H1 (cell line): ENCODE results near the gene RPN2. TPM values are rescaled to one million over a fixed set of nuclear protein-coding genes. Genes with fewer than 3 reads are reported as not detected.

Source experiments
- CTCF ChIA-PET: fragments of 300-600 bp; sonication (Branson Sonifier 250); formaldehyde crosslinking; loops from one replicate; lab custom pipeline; 2021; ENCODE audit not compliant: partially characterized antibody; lab: Charles Lee
- POLR2A ChIA-PET: fragments of 300-600 bp; sonication (Branson Sonifier 250); formaldehyde crosslinking; loops from one replicate; lab custom pipeline; 2021; ENCODE audit warnings: inconsistent platforms; ENCODE audit not compliant: partially characterized antibody; lab: Charles Lee
- DNase-seq, 2 experiments: peaks; one replicate each; pipeline versions ENCODE4 v3.0.0 to v3.0.0-alpha.2; 2010 to 2022; ENCODE audit warnings: low spot score in 2 of 2, low read depth in 1 of 2, mixed read lengths in 1 of 2
- FAIRE-seq: peaks from 2 replicates; lab custom pipeline; 2011; peaks lifted over from hg19 to GRCh38; lab: Jason Lieb, UNC
- H2AFZ ChIP-seq: 2 replicates; pipeline ENCODE4 v1.8.1; 2012; ENCODE audit warnings: low read length, inconsistent platforms
- H2AK5ac ChIP-seq: 2 replicates; pipeline ENCODE4 v1.6.1; 2013; ENCODE audit warnings: low read depth, low read length
- H2BK120ac ChIP-seq: replicated peaks from 2 replicates; pipeline ENCODE3; 2013; ENCODE audit warnings: low read depth, low read length, inconsistent platforms
- H2BK12ac ChIP-seq: 2 replicates; pipeline ENCODE4 v1.6.1; 2013; ENCODE audit warnings: low read depth, low read length
- H2BK15ac ChIP-seq: 2 replicates; pipeline ENCODE4 v1.6.1; 2013; ENCODE audit warnings: low read length
- H2BK20ac ChIP-seq: 2 replicates; pipeline ENCODE4 v1.6.1; 2013; ENCODE audit warnings: low read length
- H2BK5ac ChIP-seq: 2 replicates; pipeline ENCODE4 v1.6.1; 2013; ENCODE audit warnings: low read depth, low read length
- H3K14ac ChIP-seq: 2 replicates; pipeline ENCODE4 v1.6.1; 2013; ENCODE audit warnings: inconsistent platforms; ENCODE audit not compliant: insufficient read length
- H3K18ac ChIP-seq: 2 replicates; pipeline ENCODE4 v1.6.1; 2013; ENCODE audit warnings: low read length; ENCODE audit errors: extremely low read depth
- H3K23ac ChIP-seq: 2 replicates; pipeline ENCODE4 v1.6.1; 2013; ENCODE audit warnings: inconsistent platforms; ENCODE audit not compliant: insufficient read length
- H3K23me2 ChIP-seq: 2 replicates; pipeline ENCODE4 v1.6.1; 2013; ENCODE audit warnings: low read depth, low read length
- H3K27ac ChIP-seq: 2 replicates; pipeline ENCODE4 v1.6.1; 2011; ENCODE audit warnings: low read depth, low read length, inconsistent platforms
- H3K27me3 ChIP-seq, 4 experiments: replicated peaks in 1 of 4; 1 replicate in 1 of 4; 2 replicates in 3 of 4; pipeline versions ENCODE4 v1.6.1 to v1.8.1; 2011 to 2013; ENCODE audit warnings: low read length in 3 of 4, mild to moderate bottlenecking in 3 of 4, inconsistent platforms in 2 of 4, mixed read lengths in 2 of 4, moderate library complexity in 1 of 4; ENCODE audit not compliant: control insufficient read depth in 3 of 4, insufficient read depth in 3 of 4; ENCODE audit errors: extremely low read depth in 1 of 4
- H3K36me3 ChIP-seq, 4 experiments: 2 replicates each; pipeline versions ENCODE4 v1.6.1 to v1.8.1; 2011 to 2013; ENCODE audit warnings: mild to moderate bottlenecking in 4 of 4, low read length in 3 of 4, moderate library complexity in 2 of 4, control low read depth in 1 of 4, inconsistent platforms in 1 of 4; ENCODE audit not compliant: insufficient read depth in 4 of 4, control insufficient read depth in 2 of 4
- H3K4ac ChIP-seq: replicated peaks from 2 replicates; pipeline ENCODE3; 2013; ENCODE audit warnings: low read length, low read depth, mixed read lengths, inconsistent platforms; ENCODE audit not compliant: insufficient read length
- H3K4me1 ChIP-seq, 4 experiments: replicated peaks in 1 of 4; 1 replicate in 1 of 4; 2 replicates in 3 of 4; pipeline versions ENCODE4 v1.6.1 to v1.8.1; 2011 to 2013; ENCODE audit warnings: low read length in 3 of 4, inconsistent platforms in 2 of 4, mixed read lengths in 1 of 4; ENCODE audit not compliant: insufficient read depth in 4 of 4, control insufficient read depth in 3 of 4
- H3K4me2 ChIP-seq, 2 experiments: 2 replicates each; pipeline versions ENCODE4 v1.6.1 to v1.8.1; 2011 to 2013; ENCODE audit warnings: low read depth in 2 of 2, low read length in 2 of 2, control low read depth in 1 of 2, inconsistent platforms in 1 of 2, mild to moderate bottlenecking in 1 of 2; ENCODE audit not compliant: insufficient read depth in 1 of 2
- H3K4me3 ChIP-seq, 4 experiments: fragments of 200-600, 300-600 bp in 1 of 4; sonication (generic), shearing (Covaris generic), sonication (Bioruptor Twin) in 1 of 4; 2 replicates each; pipeline versions ENCODE4 v1.5.1 to v1.8.1; 2011 to 2016; ENCODE audit warnings: low read length in 4 of 4, low read depth in 3 of 4, control low read depth in 2 of 4, inconsistent platforms in 2 of 4, mild to moderate bottlenecking in 2 of 4, mixed read lengths in 1 of 4, moderate library complexity in 1 of 4; ENCODE audit not compliant: insufficient read depth in 2 of 4; ENCODE audit errors: extremely low read depth in 1 of 4
- H3K56ac ChIP-seq: replicated peaks from 2 replicates; pipeline ENCODE3; 2013; ENCODE audit warnings: low read depth, mild to moderate bottlenecking, mixed read lengths, low read length, inconsistent platforms; ENCODE audit not compliant: insufficient read length
- H3K79me1 ChIP-seq: 2 replicates; pipeline ENCODE4 v1.6.1; 2013; ENCODE audit warnings: low read depth, low read length, control low read depth
- H3K79me2 ChIP-seq, 2 experiments: 2 replicates each; pipeline versions ENCODE4 v1.6.1 to v1.8.1; 2012 to 2013; ENCODE audit warnings: low read length in 2 of 2, mild to moderate bottlenecking in 2 of 2, inconsistent platforms in 1 of 2; ENCODE audit not compliant: insufficient read depth in 2 of 2, control insufficient read depth in 1 of 2
- H3K9ac ChIP-seq, 4 experiments: replicated peaks in 1 of 4; 1 replicate in 1 of 4; 2 replicates in 3 of 4; pipeline versions ENCODE4 v1.6.1 to v1.8.1; 2011 to 2013; ENCODE audit warnings: low read depth in 3 of 4, low read length in 3 of 4, control low read depth in 2 of 4, mild to moderate bottlenecking in 2 of 4, moderate library complexity in 2 of 4, inconsistent platforms in 1 of 4; ENCODE audit errors: extremely low read depth in 1 of 4
- H3K9me3 ChIP-seq, 2 experiments: 2 replicates each; pipeline versions ENCODE4 v1.6.1 to v1.8.1; 2012 to 2013; ENCODE audit warnings: mild to moderate bottlenecking in 2 of 2, moderate library complexity in 2 of 2, control low read depth in 1 of 2, inconsistent platforms in 1 of 2, low read depth in 1 of 2, low read length in 1 of 2, mixed read lengths in 1 of 2; ENCODE audit not compliant: insufficient read depth in 2 of 2
- H4K20me1 ChIP-seq, 2 experiments: replicated peaks in 1 of 2; 2 replicates each; pipeline versions ENCODE3 to v1.8.1; 2011 to 2013; ENCODE audit warnings: inconsistent platforms in 2 of 2, low read length in 2 of 2, mild to moderate bottlenecking in 1 of 2; ENCODE audit not compliant: insufficient read depth in 2 of 2, control insufficient read depth in 1 of 2
- H4K5ac ChIP-seq: 2 replicates; pipeline ENCODE4 v1.6.1; 2013; ENCODE audit warnings: low read length, low read depth, mixed read lengths, inconsistent platforms; ENCODE audit not compliant: insufficient read length
- H4K8ac ChIP-seq: 2 replicates; pipeline ENCODE4 v1.8.0; 2013; ENCODE audit warnings: mild to moderate bottlenecking, moderate library complexity, low read length, inconsistent platforms; ENCODE audit not compliant: insufficient read depth; ENCODE audit errors: extremely low read depth
- H4K91ac ChIP-seq: replicated peaks from 2 replicates; pipeline ENCODE3; 2013; ENCODE audit warnings: low read length, mixed read lengths, inconsistent platforms; ENCODE audit not compliant: insufficient read length
- BACH1 ChIP-seq: IDR thresholded peaks from 2 replicates; pipeline ENCODE4 v1.6.1; 2012; ENCODE audit warnings: low read length, improper control_type of control experiment
- BRCA1 ChIP-seq: IDR thresholded peaks from 2 replicates; pipeline ENCODE4 v1.6.1; 2012; ENCODE audit warnings: low read depth, low read length, improper control_type of control experiment
- CBX5 ChIP-seq: fragments of 300-800, 300-1000 bp; sonication (generic); IDR thresholded peaks from 2 replicates; pipeline ENCODE4 v1.7.1; 2016; ENCODE audit warnings: antibody characterized with exemption, low read length, low read depth
- FOSL1 ChIP-seq: IDR thresholded peaks from 2 replicates; pipeline ENCODE4 v1.6.1; 2011; ENCODE audit warnings: mild to moderate bottlenecking, low read depth, low read length, moderate library complexity; ENCODE audit not compliant: insufficient read depth
- GTF2F1 ChIP-seq: IDR thresholded peaks from 2 replicates; pipeline ENCODE4 v1.6.1; 2012; ENCODE audit warnings: low read depth, low read length, improper control_type of control experiment, borderline replicate concordance
- JUND ChIP-seq: IDR thresholded peaks from 2 replicates; pipeline ENCODE4 v1.6.1; 2011; ENCODE audit warnings: mild to moderate bottlenecking, improper control_type of control experiment, low read length
- NANOG ChIP-seq: IDR thresholded peaks from 2 replicates; pipeline ENCODE4 v1.6.1; 2011; ENCODE audit warnings: low read length, low read depth, mild to moderate bottlenecking, inconsistent platforms; ENCODE audit not compliant: insufficient read depth, poor library complexity, severe bottlenecking
- NRF1 ChIP-seq: IDR thresholded peaks from 2 replicates; pipeline ENCODE4 v1.6.1; 2011; ENCODE audit warnings: mild to moderate bottlenecking, low read depth, low read length, improper control_type of control experiment
- RXRA ChIP-seq: IDR thresholded peaks from 2 replicates; pipeline ENCODE4 v1.6.1; 2011; ENCODE audit warnings: low read depth, mild to moderate bottlenecking, low read length, moderate library complexity; ENCODE audit not compliant: insufficient read depth
- SP2 ChIP-seq: IDR thresholded peaks from 2 replicates; pipeline ENCODE4 v1.6.1; 2012; ENCODE audit warnings: mild to moderate bottlenecking, low read length, inconsistent platforms
- SP4 ChIP-seq: IDR thresholded peaks from 2 replicates; pipeline ENCODE4 v1.6.1; 2012; ENCODE audit warnings: low read length, inconsistent platforms
- TAF1 ChIP-seq: IDR thresholded peaks from 2 replicates; pipeline ENCODE4 v1.6.1; 2011; ENCODE audit warnings: mild to moderate bottlenecking, low read depth, low read length
- TCF12 ChIP-seq: IDR thresholded peaks from 2 replicates; pipeline ENCODE4 v1.6.1; 2011; ENCODE audit warnings: low read depth, mild to moderate bottlenecking, low read length
- TEAD4 ChIP-seq: IDR thresholded peaks from 2 replicates; pipeline ENCODE4 v1.6.1; 2012; ENCODE audit warnings: low read depth, low read length, inconsistent platforms, mixed read lengths
- ZNF274 ChIP-seq: IDR thresholded peaks from 2 replicates; pipeline ENCODE4 v1.7.0; 2012; ENCODE audit warnings: low read length, borderline replicate concordance; ENCODE audit errors: extremely low read depth
- WGBS, 2 experiments: shearing (Covaris generic) in 1 of 2; methylation state at CpG; one replicate each; pipeline versions ENCODE4 v1.1.6 to v1.1.7; 2013 to 2015; ENCODE audit warnings: low lambda C conversion rate in 2 of 2, mixed read lengths in 2 of 2, inconsistent platforms in 1 of 2, low coverage in 1 of 2, missing lambda C conversion rate in 1 of 2; ENCODE audit not compliant: insufficient replicate concordance in 2 of 2, insufficient coverage in 1 of 2, insufficient read length in 1 of 2; ENCODE audit errors: extremely low coverage in 1 of 2, missing lambda C conversion rate in 1 of 2; 5-methylcytosine and 5-hydroxymethylcytosine counted together
- polyA plus RNA-seq, 7 experiments: library from polyadenylated mRNA; depleted of rRNA in 3 of 7; stranded (reverse) in 5 of 7; unstranded in 2 of 7; fragments of >200 nt in 5 of 7; fragments of 200-250 nt in 2 of 7; gene quantifications; 1 replicate in 5 of 7; 2 replicates in 1 of 7; 4 replicates in 1 of 7; pipeline versions ENCODE4 v1.2.1 to v1.2.3, GENCODE V29; 2011 to 2013; ENCODE audit warnings: missing spikeins in 2 of 7, mixed read lengths in 2 of 7
- total RNA-seq: library from RNA; stranded (reverse); fragmentation: NEBNext Ultra II Directional; extraction: Animal tissue kit (Norgen Biotek cat#: 25700); gene quantifications from 2 replicates; pipeline ENCODE4 v1.2.1, GENCODE V29; 2021

Gene RPN2
- total and polyA plus RNA-seq, 2 of the 8 experiments (the other 6 are each of a cell fraction or from before 2014, with no cell fraction given), result 236 to 379 TPM

DNA sequence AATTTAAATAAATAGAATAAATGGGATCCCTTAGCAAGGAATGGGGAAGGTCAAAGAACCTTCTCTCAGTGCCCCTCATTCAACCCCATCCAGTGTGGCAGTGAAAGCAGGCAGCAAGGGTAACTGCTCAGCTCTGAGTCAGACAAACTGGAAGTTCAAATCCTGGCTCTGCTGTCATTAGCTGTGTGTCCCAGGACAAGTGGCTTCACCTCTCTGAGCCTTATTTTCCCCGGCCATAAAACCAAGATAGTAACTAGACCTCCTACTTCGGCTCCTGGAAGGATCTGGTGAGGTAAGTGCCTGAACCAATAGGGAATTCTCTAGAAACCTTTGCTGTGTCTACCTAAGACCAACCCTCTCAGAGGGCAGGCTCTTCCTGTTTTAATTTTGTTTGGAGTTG, 78.4 kb downstream of the RPN2 start:
- Histone ChIP-seq H3K79me2 (no peaks in the 10 kb centered on the region), H3K23ac (no peak overlapping the region), H3K9me3 (peaks cover 0 to 5% of the 10 kb centered on the region in 2 experiments; a peak in 2 of 4 replicates), H3K23me2 (no peaks in the 10 kb centered on the region), H3K27me3 (no peaks in the 10 kb centered on the region), H3K4ac (no peak overlapping the region), H3K56ac (no peak overlapping the region), H3K4me1 (peaks cover 0 to 15% (median 6%) of the 10 kb centered on the region in 4 experiments; a peak in 6 of 7 replicates), H4K8ac (no peak overlapping the region), H3K9ac (no peak overlapping the region), H2BK20ac (no peak overlapping the region), H2BK5ac (0 out of 2 replicates have a peak overlapping the region, but pooled peaks have one; percentile 81), H3K14ac (no peak overlapping the region), H2BK15ac (no peak overlapping the region), H4K91ac (no peak overlapping the region), H4K5ac (no peak overlapping the region), H4K20me1 (no peaks in the 10 kb centered on the region), H2AFZ (no peak overlapping the region), H3K79me1 (no peaks in the 10 kb centered on the region), H3K36me3 (no peaks in the 10 kb centered on the region), H2BK120ac (peak overlapping the region; percentile 50), H3K18ac (peak overlapping the region; percentile 19; the same call in 1 of the 2 replicates), H3K27ac (no peak overlapping the region), H2AK5ac (peak overlapping the region; percentile 76; the same call in 1 of the 2 replicates), H3K4me2 (no peak overlapping the region), H3K4me3 (no peak overlapping the region), H2BK12ac (no peak overlapping the region)
- POLR2A ChIA-PET, result interaction anchor here (2.4 kb wide), 1 partner anchor 10 kb away, joined by 8 read pairs; no protein-coding TSS in a partner anchor
- DNase-seq (no peak), FAIRE-seq (no peak)
- TF ChIP-seq FOSL1, result no peak
- TF ChIP-seq TAF1, result no peak
- no peak for TF ChIP-seq BRCA1
- no peak for TF ChIP-seq NANOG
- no peak for TF ChIP-seq NRF1
- TF ChIP-seq CBX5, result no peak
- no peak for TF ChIP-seq TEAD4
- no peak for TF ChIP-seq SP2
- TF ChIP-seq SP4, result no peak
- no peak for TF ChIP-seq RXRA
- TF ChIP-seq JUND, result no peak
- TF ChIP-seq GTF2F1, result no peak
- TF ChIP-seq ZNF274, result no peak
- no peak for TF ChIP-seq TCF12
- TF ChIP-seq BACH1, result no peak
- 91% methylated on average over 2 of the region's 2 CpGs; no CpG with 5 or more reads in 1 of the 2 experiments for WGBS, 2 experiments
- CTCF ChIA-PET, result interaction anchor here (0.7 to 1.9 kb wide), 2 partner anchors 12 to 450 kb away, joined by 3 to 5 read pairs; no protein-coding TSS in a partner anchor
